ENCODE results near the gene F11R. TPM values are rescaled to one million over a fixed set of nuclear protein-coding genes. Genes with fewer than 3 reads are reported as not detected.
"Not testable (repeated sequence)": the region's sequence is repeated elsewhere in the genome, so short reads cannot be mapped to it uniquely, and the experiment has no call there.

Gene F11R
- total and polyA plus RNA-seq, 10 of the 15 experiments (the other 5 are each of a cell fraction or from before 2014, with no cell fraction given) = 15.3 to 80.9 (median 24.3) TPM

- TF ChIP-seq MYB (IDR thresholded peaks at IDR 0.05; ENCODE audit: borderline replicate concordance, low read depth, low read length) (no peak), DPF2 (IDR thresholded peaks at IDR 0.05) (no peak), SMC3 (IDR thresholded peaks at IDR 0.05; ENCODE audit: borderline replicate concordance, low read length) (peak; percentile 27; the same call in 1 of the 2 replicates), SKIL (IDR thresholded peaks at IDR 0.05; ENCODE audit: low read depth, poor library complexity, severe bottlenecking) (no peak)
Measured at GRCh38 chr1:160993544-160994193, 27.3 kb downstream of the F11R start (continued).

GRCh38 chr1:160992036-160992435 lies 28.9 kb downstream of the F11R start:
- ATAC-seq; H2AFZ ChIP-seq (ENCODE audit: control insufficient read depth, low read depth, low read length); FAIRE-seq; H3K9ac ChIP-seq (ENCODE audit: control insufficient read depth, insufficient read depth, low read length); H3K36me3 ChIP-seq (ENCODE audit: control insufficient read depth in 2 of 2, insufficient read depth in 2 of 2, low read length in 1 of 2); H4K20me1 ChIP-seq (ENCODE audit: control insufficient read depth, insufficient read depth); H3K4me3 ChIP-seq; in situ Hi-C loops (cut with MboI); H3K9me3 ChIP-seq (replicated peaks; ENCODE audit: control insufficient read depth, insufficient read depth, low read length); H3K27ac ChIP-seq (ENCODE audit: control insufficient read depth, insufficient read depth); H3K79me2 ChIP-seq (ENCODE audit: control insufficient read depth, insufficient read depth, low read length); BruUV-seq (replicated peaks); H3K4me2 ChIP-seq (ENCODE audit: control insufficient read depth, insufficient read depth); DNase-seq (ENCODE audit: low read depth, low spot score); H3K27me3 ChIP-seq (replicated peaks in 1 of 2; ENCODE audit: control insufficient read depth in 2 of 2, insufficient read depth in 2 of 2, low read length in 1 of 2); H3K4me1 ChIP-seq (ENCODE audit: control insufficient read depth, insufficient read depth, low read length): not testable (repeated sequence)
- ChIA-PET SMC1A (ENCODE audit: uncharacterized antibody, unreplicated experiment) (interaction anchor here (1.2 to 1.7 kb wide), 5 partner anchors 38 to 106 kb away, joined by 3 to 4 read pairs (median 3); partner anchors contain the start of genes ITLN2 and KLHDC9), POLR2A (interaction anchor here (0.6 kb wide), 2 partner anchors 28 to 239 kb away, joined by 3 read pairs; no protein-coding TSS in a partner anchor), CTCF (interaction anchor here (1.2 to 9.7 kb wide), 8 partner anchors 17 to 268 kb away, joined by 3 to 147 read pairs (median 32); partner anchors contain the start of genes ITLN2 and KLHDC9), RAD21 (ENCODE audit: unreplicated experiment) (interaction anchor here (0.7 to 3.3 kb wide), 3 partner anchors 51 to 310 kb away, joined by 3 to 13 read pairs (median 3); no protein-coding TSS in a partner anchor)
- WGBS (ENCODE audit: insufficient coverage, insufficient replicate concordance, low lambda C conversion rate, missing lambda C conversion rate) = 77% methylated on average over 4 of the region's 4 CpGs
- intact Hi-C loops (cut with micrococcal nuclease; ENCODE audit: unreplicated experiment) = loop anchor here (2.0 to 5.0 kb wide), 2 partner anchors 50 to 77 kb away; partner anchors contain the start of gene ARHGAP30

Data from GM12878 (cell line).